ENCODE measurements around the gene TRPV5.

The TRPV5 gene

DNA sequence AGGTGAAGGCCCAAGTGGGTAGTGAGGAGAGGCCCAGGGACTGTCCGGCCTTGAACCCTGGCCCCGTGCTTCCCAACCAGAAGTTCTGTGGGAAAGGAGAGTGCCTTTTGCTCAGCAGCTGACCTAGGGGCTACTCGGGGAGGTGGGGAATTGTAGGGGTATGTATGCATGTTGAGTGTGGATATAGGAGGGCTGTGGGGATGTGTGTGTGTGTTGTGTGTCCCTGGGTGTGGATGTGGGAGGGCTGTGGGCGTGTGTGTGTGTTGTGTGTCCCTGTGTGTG, 66.5 kb downstream of the TRPV5 start:
- no peak overlapping the region for H3K4me3 ChIP-seq (replicated peaks in 1 of 2; ENCODE audit: low read depth in 2 of 2, low read length in 2 of 2)
- TF ChIP-seq, protein P1, sequence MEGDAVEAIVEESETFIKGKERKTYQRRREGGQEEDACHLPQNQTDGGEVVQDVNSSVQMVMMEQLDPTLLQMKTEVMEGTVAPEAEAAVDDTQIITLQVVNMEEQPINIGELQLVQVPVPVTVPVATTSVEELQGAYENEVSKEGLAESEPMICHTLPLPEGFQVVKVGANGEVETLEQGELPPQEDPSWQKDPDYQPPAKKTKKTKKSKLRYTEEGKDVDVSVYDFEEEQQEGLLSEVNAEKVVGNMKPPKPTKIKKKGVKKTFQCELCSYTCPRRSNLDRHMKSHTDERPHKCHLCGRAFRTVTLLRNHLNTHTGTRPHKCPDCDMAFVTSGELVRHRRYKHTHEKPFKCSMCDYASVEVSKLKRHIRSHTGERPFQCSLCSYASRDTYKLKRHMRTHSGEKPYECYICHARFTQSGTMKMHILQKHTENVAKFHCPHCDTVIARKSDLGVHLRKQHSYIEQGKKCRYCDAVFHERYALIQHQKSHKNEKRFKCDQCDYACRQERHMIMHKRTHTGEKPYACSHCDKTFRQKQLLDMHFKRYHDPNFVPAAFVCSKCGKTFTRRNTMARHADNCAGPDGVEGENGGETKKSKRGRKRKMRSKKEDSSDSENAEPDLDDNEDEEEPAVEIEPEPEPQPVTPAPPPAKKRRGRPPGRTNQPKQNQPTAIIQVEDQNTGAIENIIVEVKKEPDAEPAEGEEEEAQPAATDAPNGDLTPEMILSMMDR (IDR thresholded peaks at IDR 0.05; ENCODE audit: low read depth, low read length) = no peak
- no peak for DNase-seq (ENCODE audit: low read depth in 2 of 2)

DNA sequence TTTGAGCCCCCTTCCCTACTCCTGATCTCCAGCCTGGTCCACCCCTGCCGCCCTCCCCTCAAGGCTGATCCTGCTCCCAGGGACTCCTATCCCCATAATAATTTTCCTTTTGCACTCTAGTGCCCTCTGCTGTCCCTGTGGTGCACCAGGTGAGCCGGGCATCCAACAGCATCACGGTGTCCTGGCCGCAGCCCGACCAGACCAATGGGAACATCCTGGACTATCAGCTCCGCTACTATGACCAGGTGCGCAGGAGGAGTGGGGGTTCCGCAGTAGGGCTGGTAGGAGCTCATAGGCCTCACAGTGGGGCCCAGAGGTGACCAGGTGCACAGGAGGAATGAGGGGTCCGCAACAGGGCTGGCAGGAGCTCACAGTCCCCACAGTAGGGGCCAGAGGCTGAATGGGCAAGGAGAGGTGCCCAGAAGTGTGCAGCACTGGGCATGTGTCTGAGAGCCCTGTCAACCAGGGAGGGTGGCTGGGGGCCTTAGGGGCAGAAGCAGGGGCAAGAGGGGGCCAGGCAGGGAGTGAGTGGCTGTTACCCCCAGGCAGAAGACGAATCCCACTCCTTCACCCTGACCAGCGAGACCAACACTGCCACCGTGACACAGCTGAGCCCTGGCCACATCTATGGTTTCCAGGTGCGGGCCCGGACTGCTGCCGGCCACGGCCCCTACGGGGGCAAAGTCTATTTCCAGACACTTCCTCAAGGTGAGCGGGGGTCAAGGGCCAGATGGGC, 67.0 kb downstream of the TRPV5 start:
- peak; percentile 32 to 33 for DNase-seq (ENCODE audit: low read depth in 2 of 2)
- TF ChIP-seq, protein P1 (IDR thresholded peaks at IDR 0.05; ENCODE audit: low read depth, low read length) = peak; percentile 69
- no peak overlapping the region for H3K4me3 ChIP-seq (replicated peaks in 1 of 2; ENCODE audit: low read depth in 2 of 2, low read length in 2 of 2)

DNA sequence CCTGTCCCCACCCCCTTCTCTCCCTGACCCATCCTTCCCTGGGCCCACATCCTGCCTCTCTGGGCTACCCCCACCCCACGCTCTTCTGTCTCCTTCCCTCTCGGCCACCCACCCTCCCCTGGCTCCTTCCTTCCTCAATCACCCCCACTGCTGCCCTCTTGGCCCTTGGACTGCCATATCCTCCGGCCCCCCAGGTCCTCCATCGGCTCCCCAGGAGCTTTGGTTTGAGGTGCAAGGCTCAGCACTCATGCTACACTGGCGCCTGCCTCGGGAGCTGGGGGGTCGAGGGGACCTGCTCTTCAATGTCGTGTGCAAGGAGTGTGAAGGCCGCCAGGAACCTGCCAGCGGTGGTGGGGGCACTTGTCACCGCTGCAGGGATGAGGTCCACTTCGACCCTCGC, 67.8 kb downstream of the TRPV5 start:
- no peak overlapping the region for H3K4me3 ChIP-seq (replicated peaks in 1 of 2; ENCODE audit: low read depth in 2 of 2, low read length in 2 of 2)
- no peak for DNase-seq (ENCODE audit: low read depth in 2 of 2)
- TF ChIP-seq, protein P1 (IDR thresholded peaks at IDR 0.05; ENCODE audit: low read depth, low read length) = no peak

DNA sequence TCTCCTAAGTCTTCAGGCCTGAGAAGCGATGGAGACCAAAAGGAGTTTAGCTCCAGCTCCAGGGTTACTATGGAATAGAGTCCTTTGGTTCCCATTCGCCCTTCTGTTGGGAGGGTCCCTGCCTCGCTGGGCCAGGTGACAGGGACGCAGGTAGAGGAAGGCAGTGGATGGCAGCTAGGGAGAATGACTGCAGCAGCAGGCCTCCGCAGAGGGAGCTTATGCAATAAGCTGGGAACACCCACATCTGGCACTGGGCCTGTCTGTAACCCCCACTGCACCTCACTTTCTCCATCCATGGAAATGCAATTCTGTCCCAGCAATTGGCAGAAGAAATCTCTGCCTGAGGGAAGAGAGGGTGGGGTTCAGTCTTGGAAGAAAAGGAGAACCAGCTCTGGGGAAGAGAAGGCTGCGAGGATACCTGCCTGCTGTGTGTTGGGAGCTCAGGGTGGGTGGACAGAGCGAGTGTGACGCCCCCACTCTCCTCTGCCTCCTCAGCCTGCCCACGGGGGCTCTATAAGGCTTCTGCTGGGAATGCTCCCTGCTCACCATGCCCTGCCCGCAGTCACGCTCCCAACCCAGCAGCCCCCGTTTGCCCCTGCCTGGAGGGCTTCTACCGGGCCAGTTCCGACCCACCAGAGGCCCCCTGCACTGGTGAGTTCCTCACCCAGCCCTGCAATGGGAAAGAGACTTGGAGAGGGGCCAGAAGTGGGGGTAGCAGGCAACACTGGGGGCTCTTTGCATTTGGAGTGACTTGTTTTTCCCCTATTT, 68.4 kb downstream of the TRPV5 start:
- H3K4me3 ChIP-seq (replicated peaks in 1 of 2; ENCODE audit: low read depth in 2 of 2, low read length in 2 of 2) = no peak overlapping the region
- no peak for DNase-seq (ENCODE audit: low read depth in 2 of 2)
- TF ChIP-seq, protein P1 (IDR thresholded peaks at IDR 0.05; ENCODE audit: low read depth, low read length) = no peak

DNA sequence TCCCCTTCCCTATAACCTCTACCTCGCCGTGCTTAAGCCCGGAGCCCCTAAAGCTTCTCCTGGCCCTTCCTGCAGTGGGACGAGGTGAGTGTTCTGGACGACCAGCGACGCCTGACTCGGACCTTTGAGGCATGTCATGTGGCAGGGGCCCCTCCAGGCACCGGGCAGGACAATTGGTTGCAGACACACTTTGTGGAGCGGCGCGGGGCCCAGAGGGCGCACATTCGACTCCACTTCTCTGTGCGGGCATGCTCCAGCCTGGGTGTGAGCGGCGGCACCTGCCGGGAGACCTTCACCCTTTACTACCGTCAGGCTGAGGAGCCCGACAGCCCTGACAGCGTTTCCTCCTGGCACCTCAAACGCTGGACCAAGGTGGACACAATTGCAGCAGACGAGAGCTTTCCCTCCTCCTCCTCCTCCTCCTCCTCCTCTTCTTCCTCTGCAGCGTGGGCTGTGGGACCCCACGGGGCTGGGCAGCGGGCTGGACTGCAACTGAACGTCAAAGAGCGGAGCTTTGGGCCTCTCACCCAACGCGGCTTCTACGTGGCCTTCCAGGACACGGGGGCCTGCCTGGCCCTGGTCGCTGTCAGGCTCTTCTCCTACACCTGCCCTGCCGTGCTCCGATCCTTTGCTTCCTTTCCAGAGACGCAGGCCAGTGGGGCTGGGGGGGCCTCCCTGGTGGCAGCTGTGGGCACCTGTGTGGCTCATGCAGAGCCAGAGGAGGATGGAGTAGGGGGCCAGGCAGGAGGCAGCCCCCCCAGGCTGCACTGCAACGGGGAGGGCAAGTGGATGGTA, 69.5 kb downstream of the TRPV5 start:
- TF ChIP-seq, protein P1 (IDR thresholded peaks at IDR 0.05; ENCODE audit: low read depth, low read length) = no peak
- no peak overlapping the region for H3K4me3 ChIP-seq (replicated peaks in 1 of 2; ENCODE audit: low read depth in 2 of 2, low read length in 2 of 2)
- no peak for DNase-seq (ENCODE audit: low read depth in 2 of 2)

DNA sequence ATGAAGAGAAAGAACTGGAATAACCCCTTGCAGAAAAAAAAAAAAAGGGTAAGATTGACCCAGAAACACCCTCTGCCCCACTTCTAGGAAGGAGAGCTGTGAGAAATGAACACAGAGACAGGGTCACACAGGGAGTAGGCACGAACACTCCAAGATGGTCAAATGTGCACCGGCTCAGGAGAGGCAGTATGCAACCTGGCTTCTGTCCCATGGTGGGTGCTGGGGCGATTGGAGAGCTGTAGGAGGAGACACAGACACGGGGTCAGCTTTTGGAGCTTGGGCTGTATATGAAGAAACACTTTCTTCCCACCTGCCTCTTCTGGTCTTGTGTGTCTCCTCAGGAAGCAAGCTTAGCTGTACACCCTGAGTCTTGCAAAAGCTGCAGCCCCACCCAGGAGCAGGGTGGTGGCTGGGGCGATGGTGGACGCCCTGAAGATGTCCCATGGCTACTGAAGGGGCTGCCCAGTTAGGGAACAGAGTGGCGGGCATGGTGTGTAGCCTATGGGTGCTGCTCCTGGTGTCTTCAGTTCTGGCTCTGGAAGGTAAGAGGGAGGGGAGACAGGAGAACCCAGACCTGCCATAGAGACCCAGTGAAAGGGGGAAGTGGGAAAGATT, 70.7 kb downstream of the TRPV5 start:
- DNase-seq (ENCODE audit: low read depth in 2 of 2) = no peak
- TF ChIP-seq, protein P1 (IDR thresholded peaks at IDR 0.05; ENCODE audit: low read depth, low read length) = no peak
- H3K4me3 ChIP-seq (replicated peaks in 1 of 2; ENCODE audit: low read depth in 2 of 2, low read length in 2 of 2) = no peak overlapping the region

All from cardiac fibroblast (primary cell).